ENCODE measurements around the gene OSBPL8. TPM values are rescaled to one million over a fixed set of nuclear protein-coding genes. Genes with fewer than 3 reads are reported as not detected.

OSBPL8 gene
- total and polyA plus RNA-seq, 2 experiments from 2014 or later: 64.4 to 73.4 TPM

DNA sequence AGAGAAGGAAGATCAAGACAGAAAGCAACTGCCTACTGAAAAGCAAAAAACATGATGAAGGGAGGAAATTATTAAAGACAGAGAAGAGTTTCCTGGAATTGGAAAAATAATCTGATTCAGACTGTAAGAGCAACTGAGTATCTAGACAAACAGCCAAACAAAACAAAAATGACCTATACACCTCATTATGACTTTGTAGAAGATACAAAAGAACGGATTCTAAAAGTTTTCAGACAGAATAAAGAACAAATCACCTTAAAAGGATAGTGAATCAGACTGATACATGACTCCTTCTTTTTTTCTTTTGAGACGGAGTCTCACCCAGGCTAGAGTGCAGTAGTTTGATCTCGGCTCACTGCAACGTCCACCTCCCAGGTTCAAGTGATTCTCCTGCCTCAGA lies 10.4 kb downstream of the OSBPL8 start:
- H3K9ac ChIP-seq: no peak overlapping the region
- H3K27me3 ChIP-seq (replicated peaks; ENCODE audit: insufficient read depth): no peaks in the 10 kb centered on the region
- H2AFZ ChIP-seq: no peak overlapping the region
- H3K36me3 ChIP-seq (ENCODE audit: low read depth): no peaks in the 10 kb centered on the region
- H3F3A ChIP-seq (ENCODE audit: insufficient read depth): peaks cover 5% of the 10 kb centered on the region
- in situ Hi-C loops (cut with MboI): no loop called here
- peaks cover 39% of the 10 kb centered on the region for H3K4me1 ChIP-seq (ENCODE audit: insufficient read depth)
- DNase-seq: peak; percentile 33
- TF ChIP-seq EZH2phosphoT487 (IDR thresholded peaks at IDR 0.05; ENCODE audit: insufficient read depth, low read depth) (no peak), EZH2 (IDR thresholded peaks at IDR 0.05; ENCODE audit: insufficient read depth, poor library complexity, severe bottlenecking) (no peak)
- 0 out of 2 replicates have a peak overlapping the region, but pooled peaks have one; percentile 6 for H3K4me3 ChIP-seq
- H4K20me1 ChIP-seq (ENCODE audit: insufficient read depth): no peaks in the 10 kb centered on the region
- no peaks in the 10 kb centered on the region for H3K9me2 ChIP-seq (ENCODE audit: insufficient read depth)
- H3K27ac ChIP-seq: peak overlapping the region; percentile 13
- peak overlapping the region; percentile 22 for H3K4me2 ChIP-seq (ENCODE audit: unreplicated experiment)
- H3K79me2 ChIP-seq (ENCODE audit: insufficient read depth): peaks cover 100% of the 10 kb centered on the region
- 63 to 66% methylated on average over 4 of the region's 4 CpGs for WGBS, 2 experiments (ENCODE audit: low coverage in 1 of 2, low lambda C conversion rate in 2 of 2, missing lambda C conversion rate in 2 of 2)
- H3K9me3 ChIP-seq (ENCODE audit: low read depth): no peaks in the 10 kb centered on the region

DNA sequence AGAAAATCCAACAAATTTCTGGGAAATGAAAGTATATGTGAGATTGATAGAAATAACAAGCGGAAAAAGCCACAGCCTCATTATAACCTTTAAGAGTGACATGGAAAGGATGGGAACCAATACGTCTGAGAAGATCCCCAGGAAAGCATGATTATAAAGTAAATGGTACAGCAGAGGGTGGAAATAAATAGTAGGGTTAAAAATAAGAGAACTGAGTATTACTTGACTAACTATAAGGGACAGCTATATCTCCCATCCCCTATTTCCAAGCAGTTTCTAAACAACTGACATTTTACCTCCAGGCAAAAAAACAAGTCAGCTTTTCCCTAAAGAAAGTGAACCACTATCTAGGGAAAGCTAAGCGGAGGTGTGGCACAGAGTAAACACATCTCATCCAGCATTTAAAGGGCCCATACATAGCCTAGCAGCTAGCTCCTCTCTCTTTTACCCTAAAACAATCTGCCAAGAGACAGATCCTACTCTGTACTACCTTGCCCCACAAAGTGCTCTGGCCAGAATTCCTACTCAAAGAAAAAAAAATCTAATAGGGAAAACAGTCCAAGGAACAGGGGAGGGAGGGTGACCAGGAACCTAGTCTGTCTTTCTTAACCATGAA lies 11.2 kb downstream of the OSBPL8 start:
- TF ChIP-seq EZH2 (IDR thresholded peaks at IDR 0.05; ENCODE audit: insufficient read depth, poor library complexity, severe bottlenecking): no peak
- no peak for TF ChIP-seq EZH2phosphoT487 (IDR thresholded peaks at IDR 0.05; ENCODE audit: insufficient read depth, low read depth)
- peak overlapping the region; percentile 13 for H3K27ac ChIP-seq
- DNase-seq: no peak
- peaks cover 5% of the 10 kb centered on the region for H3F3A ChIP-seq (ENCODE audit: insufficient read depth)
- H3K9me3 ChIP-seq (ENCODE audit: low read depth): no peaks in the 10 kb centered on the region
- H4K20me1 ChIP-seq (ENCODE audit: insufficient read depth): no peaks in the 10 kb centered on the region
- H3K36me3 ChIP-seq (ENCODE audit: low read depth): no peaks in the 10 kb centered on the region
- H3K27me3 ChIP-seq (replicated peaks; ENCODE audit: insufficient read depth): no peaks in the 10 kb centered on the region
- WGBS, 2 experiments (ENCODE audit: low coverage in 1 of 2, low lambda C conversion rate in 2 of 2, missing lambda C conversion rate in 2 of 2): 96 to 97% methylated on average over 3 of the region's 3 CpGs
- H2AFZ ChIP-seq: no peak overlapping the region
- H3K4me1 ChIP-seq (ENCODE audit: insufficient read depth): peaks cover 39% of the 10 kb centered on the region
- in situ Hi-C loops (cut with MboI): no loop called here
- peaks cover 100% of the 10 kb centered on the region for H3K79me2 ChIP-seq (ENCODE audit: insufficient read depth)
- H3K4me3 ChIP-seq: no peak overlapping the region
- H3K4me2 ChIP-seq (ENCODE audit: unreplicated experiment): peak overlapping the region; percentile 22
- H3K9ac ChIP-seq: no peak overlapping the region
- no peaks in the 10 kb centered on the region for H3K9me2 ChIP-seq (ENCODE audit: insufficient read depth)

DNA sequence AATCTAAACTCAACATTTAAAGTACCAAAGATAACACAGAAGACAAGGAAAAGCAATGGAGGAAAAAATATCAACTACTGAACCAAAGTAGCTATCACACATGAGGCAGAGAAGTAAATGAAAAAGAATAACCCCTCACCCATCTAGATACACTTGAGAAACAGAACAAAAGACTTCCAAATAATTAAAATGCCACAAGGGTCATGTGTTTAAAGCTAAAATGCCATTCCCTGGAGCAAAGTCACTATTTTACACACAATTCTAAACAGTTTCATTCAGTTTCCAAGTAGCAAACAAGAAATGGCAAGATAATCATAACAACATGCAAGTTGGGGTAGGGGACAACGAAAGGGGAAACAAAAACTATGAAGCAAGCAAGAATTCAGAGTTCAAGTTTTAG lies 12.0 kb downstream of the OSBPL8 start:
- H4K20me1 ChIP-seq (ENCODE audit: insufficient read depth): no peaks in the 10 kb centered on the region; the same call in 1 of the 2 replicates
- in situ Hi-C loops (cut with MboI): no loop called here
- no peak for TF ChIP-seq EZH2 (IDR thresholded peaks at IDR 0.05; ENCODE audit: insufficient read depth, poor library complexity, severe bottlenecking)
- TF ChIP-seq EZH2phosphoT487 (IDR thresholded peaks at IDR 0.05; ENCODE audit: insufficient read depth, low read depth): no peak
- no peak overlapping the region for H3K9ac ChIP-seq
- H3K27me3 ChIP-seq (replicated peaks; ENCODE audit: insufficient read depth): no peaks in the 10 kb centered on the region
- H3K36me3 ChIP-seq (ENCODE audit: low read depth): no peaks in the 10 kb centered on the region
- H3K79me2 ChIP-seq (ENCODE audit: insufficient read depth): peaks cover 100% of the 10 kb centered on the region
- H3K4me1 ChIP-seq (ENCODE audit: insufficient read depth): peaks cover 34% of the 10 kb centered on the region
- no peak overlapping the region for H3K27ac ChIP-seq
- H3K9me2 ChIP-seq (ENCODE audit: insufficient read depth): no peaks in the 10 kb centered on the region
- no peak overlapping the region for H2AFZ ChIP-seq
- H3F3A ChIP-seq (ENCODE audit: insufficient read depth): peaks cover 5% of the 10 kb centered on the region
- no peaks in the 10 kb centered on the region for H3K9me3 ChIP-seq (ENCODE audit: low read depth)
- WGBS, 2 experiments (ENCODE audit: low coverage in 1 of 2, low lambda C conversion rate in 2 of 2, missing lambda C conversion rate in 2 of 2): 63 to 65% methylated on average over 1 of the region's 1 CpG
- no peak for DNase-seq
- H3K4me2 ChIP-seq (ENCODE audit: unreplicated experiment): no peak overlapping the region
- no peak overlapping the region for H3K4me3 ChIP-seq

DNA sequence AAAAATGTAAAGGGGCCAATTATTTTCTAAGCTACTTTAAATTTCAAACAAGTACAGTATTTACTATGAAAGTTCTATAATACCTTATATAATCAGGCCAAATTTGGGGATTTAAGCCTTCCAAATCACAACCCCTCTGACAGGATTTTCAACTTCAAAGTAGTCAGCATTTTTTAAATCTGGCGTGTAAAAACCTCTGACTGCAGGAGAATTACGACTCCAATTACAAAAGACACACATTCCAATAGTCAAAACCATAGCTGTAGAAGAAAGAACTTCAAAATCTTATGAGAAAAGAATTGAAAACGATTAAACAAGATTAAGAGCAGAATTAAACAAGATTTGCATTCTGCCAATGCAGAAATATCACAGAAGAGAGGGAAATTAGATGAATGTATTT lies 12.7 kb downstream of the OSBPL8 start:
- DNase-seq: no peak
- H3K27ac ChIP-seq: no peak overlapping the region
- no peaks in the 10 kb centered on the region for H3K27me3 ChIP-seq (replicated peaks; ENCODE audit: insufficient read depth)
- H3F3A ChIP-seq (ENCODE audit: insufficient read depth): peaks cover 5% of the 10 kb centered on the region
- peaks cover 100% of the 10 kb centered on the region for H3K79me2 ChIP-seq (ENCODE audit: insufficient read depth)
- no peaks in the 10 kb centered on the region for H3K36me3 ChIP-seq (ENCODE audit: low read depth)
- no peaks in the 10 kb centered on the region; the same call in 1 of the 2 replicates for H4K20me1 ChIP-seq (ENCODE audit: insufficient read depth)
- H3K9me3 ChIP-seq (ENCODE audit: low read depth): no peaks in the 10 kb centered on the region
- WGBS, 2 experiments (ENCODE audit: low coverage in 1 of 2, low lambda C conversion rate in 2 of 2, missing lambda C conversion rate in 2 of 2): 78 to 82% methylated on average over 3 of the region's 3 CpGs
- peaks cover 33% of the 10 kb centered on the region for H3K4me1 ChIP-seq (ENCODE audit: insufficient read depth)
- no peaks in the 10 kb centered on the region for H3K9me2 ChIP-seq (ENCODE audit: insufficient read depth)
- no peak overlapping the region for H3K9ac ChIP-seq
- no peak overlapping the region for H2AFZ ChIP-seq
- no peak overlapping the region for H3K4me3 ChIP-seq
- no peak overlapping the region for H3K4me2 ChIP-seq (ENCODE audit: unreplicated experiment)
- in situ Hi-C loops (cut with MboI): no loop called here
- TF ChIP-seq EZH2phosphoT487 (IDR thresholded peaks at IDR 0.05; ENCODE audit: insufficient read depth, low read depth) (no peak), EZH2 (IDR thresholded peaks at IDR 0.05; ENCODE audit: insufficient read depth, poor library complexity, severe bottlenecking) (no peak)
